WTC11 (cell line): ENCODE results near the gene ADIPOR2. TPM values are rescaled to one million over a fixed set of nuclear protein-coding genes. Genes with fewer than 3 reads are reported as not detected.

Experiments used
- ATAC-seq: fragments of 200-7000 bp; cut with Tn5 transposase; 2 replicates; pipeline ENCODE4 v1.10.0; 2021; ENCODE audit warnings: mild to moderate bottlenecking, moderate library complexity
- CTCF ChIA-PET: fragments of 300-600 bp; sonication (Branson Sonifier 250); formaldehyde crosslinking; loops from one replicate; lab custom pipeline; 2021; ENCODE audit warnings: antibody characterized with exemption; lab: Charles Lee
- POLR2A ChIA-PET: fragments of 350-600 bp; sonication (Branson Sonifier 250); formaldehyde crosslinking; loops from one replicate; lab custom pipeline; 2021; ENCODE audit warnings: antibody characterized with exemption; lab: Charles Lee
- DNase-seq: peaks from one replicate; pipeline ENCODE4 v3.0.0; 2021; ENCODE audit warnings: low spot score
- H3K27ac Mint-ChIP-seq: 2 replicates; pipeline ENCODE4 v1.8.0; 2021; ENCODE audit warnings: mixed read lengths
- H3K27me3 Mint-ChIP-seq: 2 replicates; pipeline ENCODE4 v1.8.0; 2021; ENCODE audit warnings: low read depth, mild to moderate bottlenecking, moderate library complexity, mixed read lengths
- H3K36me3 Mint-ChIP-seq: 2 replicates; pipeline ENCODE4 v1.8.0; 2021; ENCODE audit warnings: mixed read lengths
- H3K4me1 Mint-ChIP-seq: 2 replicates; pipeline ENCODE4 v1.8.0; 2022; ENCODE audit warnings: mixed read lengths
- H3K4me3 Mint-ChIP-seq: 2 replicates; pipeline ENCODE4 v1.8.0; 2021; ENCODE audit warnings: mild to moderate bottlenecking, moderate library complexity, mixed read lengths
- H3K9me3 Mint-ChIP-seq: 2 replicates; pipeline ENCODE4 v1.8.0; 2021; ENCODE audit warnings: mixed read lengths
- ARID4B ChIP-seq: sonication (generic); formaldehyde crosslinking; IDR thresholded peaks from 2 replicates; pipeline ENCODE4 v1.8.0; 2023; ENCODE audit warnings: missing genetic modification reagents, mild to moderate bottlenecking, borderline replicate concordance
- ATF6 ChIP-seq: sonication (generic); formaldehyde crosslinking; IDR thresholded peaks from 2 replicates; pipeline ENCODE4 v1.8.1; 2023; ENCODE audit warnings: mild to moderate bottlenecking, missing genetic modification reagents
- E2F1 ChIP-seq: sonication (generic); formaldehyde crosslinking; IDR thresholded peaks from 2 replicates; pipeline ENCODE4 v1.8.0; 2022; ENCODE audit warnings: mild to moderate bottlenecking, missing genetic modification reagents
- E2F4 ChIP-seq: sonication (generic); formaldehyde crosslinking; IDR thresholded peaks from 2 replicates; pipeline ENCODE4 v1.8.1; 2022; ENCODE audit warnings: low read depth, mild to moderate bottlenecking, moderate library complexity, missing genetic modification reagents, borderline replicate concordance
- FOXK1 ChIP-seq: sonication (generic); formaldehyde crosslinking; IDR thresholded peaks from 2 replicates; pipeline ENCODE4 v1.8.0; 2022; ENCODE audit warnings: mild to moderate bottlenecking, moderate library complexity, missing genetic modification reagents
- MAX ChIP-seq: sonication (generic); formaldehyde crosslinking; IDR thresholded peaks from 2 replicates; pipeline ENCODE4 v1.8.0; 2022; ENCODE audit warnings: mild to moderate bottlenecking, missing genetic modification reagents
- MLX ChIP-seq: sonication (generic); formaldehyde crosslinking; IDR thresholded peaks from 2 replicates; pipeline ENCODE4 v1.8.1; 2023; ENCODE audit warnings: mild to moderate bottlenecking, missing genetic modification reagents, moderate library complexity
- NFE2L1 ChIP-seq: sonication (generic); formaldehyde crosslinking; IDR thresholded peaks from 2 replicates; pipeline ENCODE4 v1.8.1; 2023; ENCODE audit warnings: missing genetic modification reagents
- NFYB ChIP-seq: sonication (generic); formaldehyde crosslinking; conservative IDR thresholded peaks from 2 replicates; pipeline ENCODE4 v1.8.0; 2022; ENCODE audit warnings: low read depth, missing genetic modification reagents
- PRRX2 ChIP-seq: fragments of 250-450 bp; sonication (Bioruptor Pico); IDR thresholded peaks from 2 replicates; pipeline ENCODE4 v1.8.0; 2021; ENCODE audit warnings: mild to moderate bottlenecking
- TCF7 ChIP-seq: sonication (generic); formaldehyde crosslinking; IDR thresholded peaks from 2 replicates; pipeline ENCODE4 v1.8.0; 2022; ENCODE audit warnings: mild to moderate bottlenecking, low read depth, missing genetic modification reagents, moderate library complexity
- TEAD4 ChIP-seq: sonication (generic); formaldehyde crosslinking; IDR thresholded peaks from 2 replicates; pipeline ENCODE4 v1.8.0; 2022; ENCODE audit warnings: mild to moderate bottlenecking, missing genetic modification reagents
- ZBTB43 ChIP-seq: sonication (generic); formaldehyde crosslinking; IDR thresholded peaks from 2 replicates; pipeline ENCODE4 v1.8.1; 2023; ENCODE audit warnings: mild to moderate bottlenecking, missing genetic modification reagents
- ZNF317 ChIP-seq: sonication (generic); formaldehyde crosslinking; IDR thresholded peaks from 2 replicates; pipeline ENCODE4 v1.8.1; 2023; ENCODE audit warnings: low read depth, mild to moderate bottlenecking, moderate library complexity, missing genetic modification reagents, borderline replicate concordance
- ZNF416 ChIP-seq: fragments of 250-450 bp; sonication (Bioruptor Pico); IDR thresholded peaks from 2 replicates; pipeline ENCODE4 v1.9.0; 2021; ENCODE audit warnings: mild to moderate bottlenecking, inconsistent platforms
- ZNF425 ChIP-seq: fragments of 250-450 bp; sonication (Bioruptor Pico); conservative IDR thresholded peaks from 2 replicates; pipeline ENCODE4 v1.9.0; 2021; ENCODE audit warnings: mild to moderate bottlenecking
- total RNA-seq: library from RNA; stranded (reverse); gene quantifications from 3 replicates; pipeline ENCODE4 v1.2.3, GENCODE V29; 2021

ADIPOR2 gene
- total RNA-seq, 1 experiment from 2014 or later, result 38.4 TPM

- no peak for TF ChIP-seq NFE2L1 (CRISPR knock-in tag)
- no peak for TF ChIP-seq FOXK1 (CRISPR knock-in tag)
- TF ChIP-seq ATF6 (CRISPR knock-in tag), result no peak
- TF ChIP-seq ZNF425 (CRISPR knock-in tag), result no peak
- TF ChIP-seq TEAD4, result no peak
- TF ChIP-seq, all 79 proteins: peak for 0
Measured at GRCh38 chr12:1793426-1794210, 102.7 kb downstream of the ADIPOR2 start (continued).

GRCh38 chr12:1794440-1795090, 103.7 kb downstream of the ADIPOR2 start:
- TF ChIP-seq E2F4 (no peak), ZBTB43 (CRISPR knock-in tag) (no peak), ZNF416 (no peak)
- Mint-ChIP-seq H3K36me3 (no peaks in the 10 kb centered on the region), H3K4me3 (no peak overlapping the region), H3K9me3 (no peaks in the 10 kb centered on the region), H3K27me3 (no peaks in the 10 kb centered on the region; the same call in 1 of the 2 replicates), H3K27ac (no peak overlapping the region), H3K4me1 (peaks cover 36% of the 10 kb centered on the region)
- ChIA-PET CTCF (interaction anchor here (1.0 to 7.0 kb wide), 10 partner anchors 37 to 242 kb away, joined by 3 to 119 read pairs (median 6); partner anchors contain the start of gene CACNA2D4), POLR2A (interaction anchor here (1.0 kb wide), 1 partner anchor 146 kb away, joined by 4 read pairs; no protein-coding TSS in a partner anchor)
- no peak for ATAC-seq
- DNase-seq, result no peak

- H3K36me3 Mint-ChIP-seq, result no peaks in the 10 kb centered on the region
- ChIA-PET CTCF (interaction anchor here (0.7 to 7.0 kb wide), 14 partner anchors 36 to 241 kb away, joined by 3 to 119 read pairs (median 6); partner anchors contain the start of gene CACNA2D4), POLR2A (interaction anchor here (1.0 kb wide), 1 partner anchor 145 kb away, joined by 4 read pairs; no protein-coding TSS in a partner anchor)
- no peaks in the 10 kb centered on the region for H3K9me3 Mint-ChIP-seq
- H3K4me1 Mint-ChIP-seq, result peaks cover 36% of the 10 kb centered on the region
- no peak overlapping the region for H3K27ac Mint-ChIP-seq
- H3K4me3 Mint-ChIP-seq, result peak overlapping the region; percentile 66
- ATAC-seq (peak; percentile 2; the same call in 1 of the 2 replicates), DNase-seq (no peak)
- H3K27me3 Mint-ChIP-seq, result no peaks in the 10 kb centered on the region; the same call in 1 of the 2 replicates
- TF ChIP-seq MAX (CRISPR knock-in tag), result no peak
- no peak for TF ChIP-seq NFYB (CRISPR knock-in tag)
- no peak for TF ChIP-seq E2F1
- TF ChIP-seq PRRX2 (CRISPR knock-in tag), result no peak
- no peak for TF ChIP-seq MLX (CRISPR knock-in tag)
- TF ChIP-seq ARID4B, result no peak
- no peak for TF ChIP-seq TCF7 (CRISPR knock-in tag)
- TF ChIP-seq ZNF317 (CRISPR knock-in tag), result no peak
Measured at GRCh38 chr12:1795221-1795784, 104.4 kb downstream of the ADIPOR2 start.
